NCI-H2081 treated with DMSO at 0.1 percent for 48 hours (cell line): Measurements from ENCODE around the gene G6PD.
A peak's percentile ranks its signal among the peaks of the same experiment; 100 is the strongest.
"Not testable (repeated sequence)": the region's sequence is repeated elsewhere in the genome, so short reads cannot be mapped to it uniquely, and the experiment has no call there.

ENCODE experiments used
- DNase-seq: peaks from one replicate; lab custom pipeline; 2025; lab: John Stamatoyannopoulos, UW

Gene G6PD

GRCh38 chrX:154515090-154515965 lies 31.3 kb downstream of the G6PD start:
- no peak for DNase-seq

GRCh38 chrX:154513716-154514115 lies 32.9 kb downstream of the G6PD start:
- DNase-seq, result no peak

- no peak for DNase-seq
Measured at GRCh38 chrX:154512879-154513553, 33.6 kb downstream of the G6PD start.

GRCh38 chrX:154511761-154512160 lies 34.9 kb downstream of the G6PD start:
- no peak for DNase-seq

- DNase-seq, result no peak
Measured at GRCh38 chrX:154509455-154509854, 37.2 kb downstream of the G6PD start.

GRCh38 chrX:154508384-154508745 lies 38.3 kb downstream of the G6PD start:
- no peak for DNase-seq

DNA sequence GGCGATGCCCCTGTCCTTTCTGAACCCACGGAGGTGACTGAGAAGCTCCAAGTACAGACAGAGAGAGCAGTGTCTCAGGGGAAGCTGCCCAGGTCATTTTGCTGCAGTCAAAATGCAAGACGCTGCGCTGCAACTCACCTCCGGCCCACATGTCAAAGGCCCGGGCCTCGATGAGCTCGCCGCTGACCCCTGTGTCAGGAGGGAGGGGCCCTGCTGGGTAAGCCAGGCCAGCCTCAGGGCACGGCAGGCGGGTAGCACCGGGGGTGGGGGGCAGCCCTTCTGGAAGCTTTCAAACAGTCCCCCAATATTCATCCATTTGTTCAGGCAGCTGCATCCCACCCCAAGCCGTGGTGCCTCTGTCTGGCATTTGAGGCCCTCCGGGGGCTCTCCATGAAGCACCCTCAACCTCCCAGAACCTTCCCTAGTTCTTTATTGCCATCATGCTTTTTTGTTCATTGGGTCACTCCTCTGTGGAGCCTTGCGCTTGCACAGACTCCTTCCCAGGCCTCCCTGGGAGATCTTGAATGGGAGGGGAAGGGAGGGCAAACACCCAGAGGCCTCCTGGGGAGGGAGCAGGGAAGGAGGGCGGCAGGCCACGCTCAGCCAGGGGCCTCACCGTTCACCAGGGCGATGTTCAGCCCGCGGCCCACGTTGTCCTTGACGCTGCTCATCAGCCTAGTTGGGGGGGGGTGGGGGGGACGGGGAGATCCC lies 38.8 kb downstream of the G6PD start:
- DNase-seq, result no peak

DNA sequence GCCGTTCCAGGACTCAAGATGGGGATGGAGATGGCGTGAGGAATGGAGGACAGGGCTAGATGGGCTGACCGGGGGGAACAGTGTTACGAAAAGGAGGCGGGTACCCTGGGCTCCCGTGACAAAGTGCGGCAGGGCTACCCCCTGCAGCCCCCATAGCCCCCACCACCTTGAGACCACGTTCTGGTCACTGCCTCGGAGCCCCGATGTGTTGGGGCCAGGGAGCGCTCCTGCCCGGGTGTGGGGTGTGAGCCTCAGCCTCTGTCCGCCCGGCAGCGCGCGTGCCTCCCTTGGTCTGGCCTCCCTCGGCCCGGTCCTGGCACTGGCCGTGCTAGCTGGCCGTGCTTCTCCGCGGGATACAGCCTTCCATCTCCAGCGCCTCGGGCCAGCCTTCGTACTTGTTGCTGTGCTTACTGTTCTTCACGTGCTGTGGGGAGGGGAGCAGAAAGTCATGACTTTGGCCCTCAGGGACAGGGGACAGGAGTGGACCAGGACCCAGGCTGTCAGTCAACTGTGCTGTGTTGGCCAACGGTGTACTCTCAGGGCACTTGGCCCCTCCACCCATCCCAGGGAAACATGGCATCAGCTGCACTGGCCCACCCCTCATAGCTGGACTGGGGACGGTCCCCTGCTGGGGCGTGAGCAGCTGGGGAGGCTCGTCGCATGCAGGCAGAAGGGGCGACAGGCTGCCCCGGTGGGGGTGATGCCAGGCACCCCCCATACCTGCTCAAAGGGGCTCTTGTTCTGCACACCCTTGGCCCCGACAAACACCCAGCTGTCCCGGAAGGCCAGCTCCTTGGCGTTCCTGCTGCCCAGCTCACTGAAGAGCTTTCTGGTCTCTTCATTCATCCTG lies 39.9 kb downstream of the G6PD start:
- no peak for DNase-seq

GRCh38 chrX:154505734-154506133 lies 40.9 kb downstream of the G6PD start:
- DNase-seq, result no peak

GRCh38 chrX:154502989-154503388 lies 43.7 kb downstream of the G6PD start:
- DNase-seq, result no peak

DNA sequence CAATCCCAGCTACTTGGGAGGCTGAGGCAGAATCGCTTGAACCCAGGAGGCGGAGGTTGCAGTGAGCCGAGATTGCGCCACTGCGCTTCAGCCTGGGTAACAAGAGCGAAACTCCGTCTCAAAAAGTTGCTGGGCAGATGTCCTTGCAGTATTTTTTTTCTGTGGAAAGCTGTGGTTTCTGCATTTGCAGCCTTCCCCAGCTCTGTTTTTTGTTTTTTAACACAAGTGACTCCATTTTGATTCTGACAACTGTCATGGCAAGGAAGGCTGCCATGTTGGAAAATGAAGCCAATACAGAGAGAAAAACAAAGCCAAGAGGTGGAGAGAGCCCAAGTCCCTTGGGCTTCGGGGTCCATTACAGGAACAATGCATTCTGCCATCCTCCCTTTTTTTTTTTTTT lies 44.5 kb downstream of the G6PD start:
- DNase-seq, result no peak

DNA sequence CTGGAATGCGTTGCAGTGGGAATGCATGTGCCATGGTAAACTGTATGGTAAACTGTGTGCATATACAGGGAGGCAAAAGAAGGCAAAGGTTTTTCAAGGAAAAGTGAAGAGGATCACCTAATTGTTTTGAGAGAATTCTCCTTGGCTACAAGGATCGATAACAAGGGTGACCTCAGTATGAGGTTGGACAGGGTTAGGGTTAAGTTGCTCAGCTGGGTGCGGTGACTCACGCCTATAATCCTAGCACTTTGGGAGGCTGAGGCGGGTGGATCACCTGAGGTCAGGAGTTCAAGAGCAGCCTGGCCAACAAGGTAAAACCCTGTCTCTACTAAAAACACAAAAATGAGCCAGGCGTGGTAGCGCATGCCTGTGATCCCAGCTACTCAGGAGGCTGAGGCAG lies 45.2 kb downstream of the G6PD start:
- not testable (repeated sequence) for DNase-seq

DNA sequence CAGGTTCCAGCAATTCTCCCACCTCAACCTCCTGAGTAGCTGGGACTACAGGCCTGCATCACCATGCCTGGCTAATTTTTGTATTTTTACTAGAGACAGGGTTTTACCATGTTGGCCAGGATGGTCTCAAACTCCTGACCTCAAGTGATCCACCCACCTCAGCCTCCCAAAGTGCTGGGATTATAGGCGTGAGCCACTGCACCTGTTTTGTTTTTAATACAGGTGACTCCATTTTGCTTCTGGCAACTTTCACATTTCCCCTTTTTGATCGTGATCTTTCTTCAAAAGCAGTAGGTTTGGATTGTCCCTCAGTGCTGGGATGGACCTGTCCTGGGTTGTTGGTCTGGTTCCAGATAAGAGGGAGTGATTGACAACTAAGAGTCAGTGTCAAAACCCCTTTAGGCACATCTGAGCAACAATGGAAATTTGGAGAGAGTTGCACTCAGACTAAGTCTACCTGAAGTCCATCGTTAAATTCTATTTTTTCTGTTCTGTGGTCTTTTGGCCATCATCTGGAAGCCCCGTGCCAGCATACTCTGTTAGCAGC lies 50.0 kb downstream of the G6PD start:
- not testable (repeated sequence) for DNase-seq

- no peak for DNase-seq
Measured at GRCh38 chrX:154495472-154495922, 51.1 kb downstream of the G6PD start.

DNA sequence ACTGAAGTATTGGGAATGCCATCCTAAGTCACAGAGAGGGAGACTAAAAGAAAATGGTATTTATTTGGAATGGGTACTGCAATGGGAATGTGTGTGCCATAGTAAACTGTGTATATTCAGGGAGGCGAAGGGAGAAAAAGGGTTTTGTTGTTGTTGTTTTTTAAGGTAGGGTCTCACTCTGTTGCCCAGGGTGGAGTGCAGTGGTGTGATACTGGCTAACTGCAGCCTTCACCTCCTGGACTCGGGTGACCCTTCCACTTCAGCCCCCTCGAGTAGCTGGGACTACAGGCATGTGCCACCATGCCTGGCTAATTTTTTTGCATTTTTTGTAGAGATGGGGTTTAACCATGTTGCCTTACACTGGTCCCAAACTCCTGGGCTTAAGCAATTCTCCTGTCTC lies 51.9 kb downstream of the G6PD start:
- no peak for DNase-seq

DNA sequence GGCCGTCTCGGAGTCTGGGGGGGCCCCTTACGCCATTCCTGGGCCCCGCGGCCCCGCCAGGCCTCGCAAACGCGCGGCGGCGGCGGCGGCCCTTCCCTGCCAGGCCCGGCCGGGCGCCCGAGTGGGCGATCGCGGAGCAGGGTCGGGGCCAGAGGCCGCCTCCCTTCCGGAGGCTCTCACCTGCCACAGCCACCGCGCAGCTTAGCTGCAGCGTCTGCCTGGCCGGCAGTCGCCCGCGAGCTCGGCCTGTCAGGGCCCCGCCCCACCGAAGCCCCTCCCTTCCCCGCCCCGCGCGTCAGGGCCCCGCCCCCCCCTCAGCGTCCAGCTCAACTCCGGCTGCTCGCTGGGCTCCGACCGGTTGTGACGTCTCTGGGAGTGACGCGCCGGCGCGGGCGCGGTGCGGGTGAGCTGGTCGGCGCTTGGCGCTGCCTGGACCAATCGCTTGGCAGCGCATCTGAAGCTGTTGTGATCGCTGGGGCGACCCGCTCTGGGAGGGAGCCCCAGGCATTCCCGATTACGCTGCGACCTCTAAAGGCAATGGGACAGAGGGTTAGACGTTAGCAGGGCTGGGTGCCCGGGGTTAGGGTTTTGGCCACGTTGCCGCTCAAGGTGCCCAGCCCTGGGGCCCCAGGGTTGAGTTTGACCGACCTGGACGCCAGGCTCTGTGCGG lies 56.1 kb downstream of the G6PD start, which contains the start of gene SLC10A3:
Gene SLC10A3 (minus strand): TSS at position 216 of the 670 bp plus-strand sequence. CDS start 1,689 bp downstream, outside the sequence.
- peak; percentile 24 for DNase-seq

DNA sequence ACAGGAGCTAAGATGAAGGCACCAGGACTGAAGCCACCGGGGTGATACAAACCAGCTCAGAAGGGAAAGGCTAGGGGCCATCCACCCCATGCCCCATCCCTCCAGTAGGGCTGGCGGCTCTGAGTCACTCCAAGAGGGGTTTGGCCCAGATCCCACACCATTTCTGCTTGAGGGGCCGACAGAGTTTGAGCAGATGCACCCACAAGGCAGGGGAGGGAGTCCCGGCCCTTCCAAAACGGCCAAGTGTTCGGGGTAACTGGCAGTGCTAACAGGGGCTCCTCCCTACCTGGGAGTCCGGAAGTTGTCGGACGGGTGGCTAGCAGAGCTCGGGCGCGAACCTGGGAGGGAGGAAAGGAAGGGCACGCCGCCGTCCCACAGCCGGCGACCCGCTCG lies 56.6 kb downstream of the G6PD start:
- DNase-seq, result no peak

- DNase-seq, result no peak
Measured at GRCh38 chrX:154489182-154489581, 57.5 kb downstream of the G6PD start.

DNA sequence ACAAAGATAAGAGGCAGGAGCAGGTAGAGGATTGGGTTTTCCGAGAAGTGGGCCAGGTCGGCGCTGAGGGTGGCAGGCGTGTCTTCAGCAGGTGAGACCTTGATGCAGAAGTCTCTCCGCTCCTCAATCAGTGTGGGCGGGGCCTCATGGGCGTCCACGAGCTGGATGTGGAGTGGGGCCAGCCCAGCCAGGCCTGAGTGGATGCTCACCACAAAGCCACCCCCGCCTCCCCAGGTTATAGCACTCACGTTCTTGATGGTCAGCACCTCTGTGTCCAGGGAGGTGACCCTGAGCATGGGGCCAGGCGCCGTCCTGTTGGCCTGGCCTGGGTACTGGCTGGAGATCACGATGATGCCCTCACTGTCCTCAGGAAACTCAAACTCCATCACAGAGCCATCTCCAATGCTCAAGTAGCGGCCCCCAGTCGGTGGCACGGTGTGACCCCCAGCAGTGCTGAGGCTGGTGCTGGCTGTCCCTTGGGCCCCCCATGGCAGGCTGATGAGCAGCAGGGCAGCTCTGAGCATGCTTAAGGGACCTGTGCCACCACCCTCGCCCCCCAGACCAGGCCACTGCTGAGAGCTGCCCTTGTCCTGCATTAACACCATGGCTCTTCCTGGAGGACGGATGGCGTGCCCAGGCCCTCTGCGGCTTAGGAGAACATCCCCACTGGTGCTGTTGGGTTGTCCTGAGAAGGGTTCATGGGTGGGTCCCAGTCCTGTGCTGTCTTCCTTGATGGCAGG lies 58.1 kb downstream of the G6PD start:
- DNase-seq, result no peak
